Large intestine (tissue), 3 donors: ENCODE results near the gene TUBGCP5. TPM values are rescaled to one million over a fixed set of nuclear protein-coding genes. Genes with fewer than 3 reads are reported as not detected.
"Not testable (repeated sequence)": the region's sequence is repeated elsewhere in the genome, so short reads cannot be mapped to it uniquely, and the experiment has no call there.

ENCODE experiments used
- DNase-seq, 2 donors: peaks; one replicate each; pipeline versions ENCODE4 v3.0.0 to v3.0.0-alpha.2; 2013
- H3K27ac ChIP-seq: one replicate; pipeline ENCODE4 v1.5.1; 2013; ENCODE audit warnings: low read length
- H3K27me3 ChIP-seq: 2 replicates; pipeline ENCODE4 v1.6.1; 2013; ENCODE audit warnings: low read length; ENCODE audit not compliant: control insufficient read depth, insufficient read depth
- H3K36me3 ChIP-seq: 2 replicates; pipeline ENCODE4 v1.6.1; 2013; ENCODE audit warnings: low read length; ENCODE audit not compliant: control insufficient read depth, insufficient read depth
- H3K4me1 ChIP-seq: one replicate; pipeline ENCODE4 v1.6.1; 2013; ENCODE audit warnings: low read length; ENCODE audit not compliant: control insufficient read depth, insufficient read depth
- H3K4me3 ChIP-seq: one replicate; pipeline ENCODE4 v1.5.1; 2013; ENCODE audit warnings: low read length
- H3K9me3 ChIP-seq: one replicate; pipeline ENCODE4 v1.6.1; 2013; ENCODE audit warnings: mild to moderate bottlenecking, low read depth, low read length, moderate library complexity; ENCODE audit not compliant: control insufficient read depth
- WGBS: methylation state at CpG from one replicate; pipeline ENCODE4 v1.1.5; 2013; ENCODE audit warnings: low lambda C conversion rate; ENCODE audit not compliant: insufficient coverage; 5-methylcytosine and 5-hydroxymethylcytosine counted together
- polyA plus RNA-seq: library from polyadenylated mRNA; unstranded; fragments of 120-200 nt; gene quantifications from one replicate; pipeline ENCODE4 v1.2.1, GENCODE V29; 2013

TUBGCP5 gene
- polyA plus RNA-seq, 1 donor = 19.5 TPM

GRCh38 chr15:23043987-23044386 lies 4.6 kb upstream of the TUBGCP5 start:
- not testable (repeated sequence) for H3K27ac ChIP-seq, H3K36me3 ChIP-seq, H3K4me3 ChIP-seq, H3K27me3 ChIP-seq, H3K4me1 ChIP-seq, H3K9me3 ChIP-seq, DNase-seq
- no CpG with 5 or more reads among the region's 2 CpGs for WGBS

GRCh38 chr15:23043535-23043934 lies 4.2 kb upstream of the TUBGCP5 start:
- WGBS = no CpG with 5 or more reads among the region's 4 CpGs
- not testable (repeated sequence) for H3K36me3 ChIP-seq, H3K27me3 ChIP-seq, H3K4me1 ChIP-seq, H3K4me3 ChIP-seq, H3K9me3 ChIP-seq, H3K27ac ChIP-seq, DNase-seq

GRCh38 chr15:23041736-23042135 lies 2.4 kb upstream of the TUBGCP5 start:
- not testable (repeated sequence) for H3K27me3 ChIP-seq, H3K4me1 ChIP-seq, H3K4me3 ChIP-seq, H3K36me3 ChIP-seq, H3K27ac ChIP-seq, DNase-seq, H3K9me3 ChIP-seq
- no CpG with 5 or more reads among the region's 8 CpGs for WGBS

DNA sequence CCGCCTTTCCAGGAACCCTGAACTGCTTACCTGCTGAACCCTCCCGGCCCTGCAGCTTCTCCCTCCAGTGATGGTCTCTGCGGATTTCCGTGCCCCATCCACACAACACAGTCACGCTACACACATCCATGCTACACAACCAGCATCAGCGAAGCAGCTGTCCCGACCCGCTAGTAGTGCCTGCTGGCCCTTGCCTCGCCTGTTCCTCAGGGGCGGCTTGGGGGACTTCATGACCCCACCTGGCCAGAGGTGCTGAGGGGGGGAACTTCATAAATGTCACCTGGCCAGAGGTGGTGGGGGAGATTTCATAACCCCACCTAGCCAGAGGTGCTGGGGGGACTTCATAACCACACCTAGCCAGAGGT lies 530 bp upstream of the TUBGCP5 start:
- Histone ChIP-seq H3K4me1 (no peaks in the 10 kb centered on the region), H3K36me3 (peaks cover 9% of the 10 kb centered on the region), H3K4me3 (peak overlapping the region; percentile 42), H3K27me3 (no peaks in the 10 kb centered on the region), H3K9me3 (no peaks in the 10 kb centered on the region), H3K27ac (no peak overlapping the region)
- WGBS = no CpG with 5 or more reads among the region's 10 CpGs
- DNase-seq = peak in 1 of 2 donors; percentile 2

DNA sequence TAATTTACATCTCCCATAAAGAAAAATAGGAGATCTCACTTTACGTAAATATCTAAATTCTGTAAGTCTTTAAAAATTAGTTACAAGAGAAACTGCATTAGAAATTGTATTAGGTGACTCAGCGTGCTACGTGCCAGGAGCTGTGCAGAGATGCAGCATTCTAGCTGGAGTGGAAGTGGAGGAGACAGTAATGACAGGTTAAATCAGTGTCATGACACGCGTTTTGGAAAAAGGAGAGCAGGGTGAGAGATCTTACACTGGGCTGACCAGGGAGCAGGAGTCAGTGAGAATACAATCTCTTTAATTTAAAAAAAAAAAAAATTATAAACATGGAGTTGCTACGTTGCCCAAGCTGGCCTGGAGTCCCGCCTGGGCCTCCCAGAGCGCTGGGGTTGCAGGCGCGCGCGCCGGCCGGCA lies 635 bp downstream of the TUBGCP5 start:
- H3K36me3 ChIP-seq = peaks cover 15% of the 10 kb centered on the region
- no peaks in the 10 kb centered on the region for H3K9me3 ChIP-seq
- H3K27ac ChIP-seq = no peak overlapping the region
- 5% methylated on average over 4 of the region's 14 CpGs for WGBS
- H3K27me3 ChIP-seq = no peaks in the 10 kb centered on the region
- no peaks in the 10 kb centered on the region for H3K4me1 ChIP-seq
- DNase-seq = no peak
- H3K4me3 ChIP-seq = peak overlapping the region; percentile 42

DNA sequence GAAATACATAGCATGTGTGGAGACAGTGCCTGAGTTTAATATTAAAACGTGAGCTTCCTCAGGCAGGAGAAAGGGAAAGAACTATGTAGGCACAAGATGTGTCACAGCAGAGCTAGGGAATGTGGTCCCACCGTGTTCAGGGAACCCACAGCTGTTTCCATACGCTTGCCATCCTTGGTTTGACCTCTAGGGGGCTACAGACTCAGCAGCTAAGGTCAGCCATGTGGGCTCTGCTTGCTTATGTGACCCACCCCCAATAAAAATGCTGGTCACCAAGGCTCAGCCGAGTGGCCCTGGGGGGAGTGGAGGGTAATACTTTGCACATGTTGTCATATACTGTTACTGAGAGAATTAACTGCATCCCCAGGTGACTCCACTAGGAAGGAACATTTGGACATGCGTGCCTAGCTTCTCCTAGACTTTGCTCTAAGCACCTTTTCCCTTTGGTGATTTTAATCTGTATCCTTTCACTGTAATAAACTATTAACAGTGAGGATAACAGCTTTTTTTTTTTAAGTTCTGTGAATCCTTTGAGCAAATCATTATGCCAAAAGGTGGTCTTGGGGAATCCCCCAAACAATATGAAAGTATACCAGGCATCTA lies 3.3 kb downstream of the TUBGCP5 start:
- Histone ChIP-seq H3K27ac (no peak overlapping the region), H3K9me3 (no peaks in the 10 kb centered on the region), H3K27me3 (no peaks in the 10 kb centered on the region), H3K36me3 (peaks cover 24% of the 10 kb centered on the region), H3K4me3 (no peak overlapping the region), H3K4me1 (no peaks in the 10 kb centered on the region)
- peak; percentile 21 to 30 for DNase-seq
- 80% methylated on average over 2 of the region's 5 CpGs for whole genome bisulfite sequencing

- Histone ChIP-seq H3K4me1 (no peaks in the 10 kb centered on the region), H3K27me3 (no peaks in the 10 kb centered on the region)
- no peak for DNase-seq
Observed at GRCh38 chr15:23033979-23034378, 5.4 kb downstream of the TUBGCP5 start.

GRCh38 chr15:23026218-23026617 lies 13.2 kb downstream of the TUBGCP5 start:
- DNase-seq = no peak
- H3K27me3 ChIP-seq = no peaks in the 10 kb centered on the region
- no peak overlapping the region for H3K27ac ChIP-seq
- H3K9me3 ChIP-seq = no peaks in the 10 kb centered on the region
- H3K36me3 ChIP-seq = peaks cover 64% of the 10 kb centered on the region
- H3K4me3 ChIP-seq = no peak overlapping the region
- no peaks in the 10 kb centered on the region for H3K4me1 ChIP-seq
- WGBS = 100% methylated on average over 1 of the region's 1 CpG

More at GRCh38 chr15:23033979-23034378, 5.4 kb downstream of the TUBGCP5 start:
- 80% methylated on average over 1 of the region's 2 CpGs for WGBS
- Histone ChIP-seq H3K9me3 (no peaks in the 10 kb centered on the region), H3K4me3 (no peak overlapping the region), H3K36me3 (peaks cover 34% of the 10 kb centered on the region), H3K27ac (no peak overlapping the region)

DNA sequence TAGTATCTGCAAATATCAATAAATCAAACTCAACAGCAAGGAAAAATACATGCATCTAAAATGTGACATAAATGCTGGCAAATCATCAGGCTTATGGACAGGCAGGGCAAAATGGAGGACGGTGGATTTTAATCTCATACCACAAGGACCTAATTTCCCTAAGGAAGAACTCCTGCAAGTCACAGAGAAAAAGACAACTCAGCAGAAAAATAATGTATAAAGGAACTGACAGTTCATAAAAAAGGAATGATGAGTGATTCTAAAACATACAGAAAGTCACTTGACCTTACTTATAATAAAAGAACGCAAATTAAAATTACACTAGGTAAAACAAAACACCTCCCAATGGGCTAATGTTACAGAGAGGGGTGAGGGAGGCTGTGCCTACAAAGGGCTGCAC lies 17.2 kb downstream of the TUBGCP5 start:
- WGBS = no CpG with 5 or more reads among the region's 2 CpGs
- H3K4me3 ChIP-seq = no peak overlapping the region
- no peaks in the 10 kb centered on the region for H3K9me3 ChIP-seq
- H3K36me3 ChIP-seq = peaks cover 62% of the 10 kb centered on the region
- no peak for DNase-seq
- H3K4me1 ChIP-seq = no peaks in the 10 kb centered on the region
- no peak overlapping the region for H3K27ac ChIP-seq
- no peaks in the 10 kb centered on the region for H3K27me3 ChIP-seq

GRCh38 chr15:23014394-23015000 lies 24.9 kb downstream of the TUBGCP5 start:
- Histone ChIP-seq H3K4me1 (no peaks in the 10 kb centered on the region), H3K9me3 (no peaks in the 10 kb centered on the region), H3K36me3 (peaks cover 58% of the 10 kb centered on the region), H3K4me3 (no peak overlapping the region), H3K27me3 (no peaks in the 10 kb centered on the region), H3K27ac (no peak overlapping the region)
- no CpG with 5 or more reads among the region's 3 CpGs for WGBS
- DNase-seq = no peak

GRCh38 chr15:23013681-23014080 lies 25.7 kb downstream of the TUBGCP5 start:
- Histone ChIP-seq H3K4me1 (no peaks in the 10 kb centered on the region), H3K4me3 (no peak overlapping the region), H3K27me3 (no peaks in the 10 kb centered on the region), H3K27ac (no peak overlapping the region), H3K9me3 (no peaks in the 10 kb centered on the region), H3K36me3 (peaks cover 51% of the 10 kb centered on the region)
- DNase-seq = no peak
- WGBS = no CpG with 5 or more reads among the region's 5 CpGs
